GM12892 (cell line): ENCODE measurements around the gene EPAS1.

ENCODE experiments used
- DNase-seq: peaks from one replicate; pipeline ENCODE4 v3.0.0; 2011; ENCODE audit not compliant: insufficient read length
- FAIRE-seq: peaks from 2 replicates; lab custom pipeline; 2011; peaks lifted over from hg19 to GRCh38; lab: Jason Lieb, UNC
- POLR2A ChIP-seq: IDR thresholded peaks from 2 replicates; pipeline ENCODE4 v1.6.1; 2011; ENCODE audit warnings: low read depth, low read length, control low read depth
- POLR2AphosphoS5 ChIP-seq: IDR thresholded peaks from 2 replicates; pipeline ENCODE4 v1.6.1; 2011; ENCODE audit warnings: low read depth, low read length, control low read depth
- TAF1 ChIP-seq: IDR thresholded peaks from 2 replicates; pipeline ENCODE4 v1.6.1; 2011; ENCODE audit warnings: low read depth, mild to moderate bottlenecking, control low read depth, low read length, borderline replicate concordance

EPAS1 gene

GRCh38 chr2:46317094-46317486, 19.9 kb downstream of the EPAS1 start:
- DNase-seq (no peak), FAIRE-seq (no peak)

GRCh38 chr2:46318579-46319460, 21.6 kb downstream of the EPAS1 start:
- no peak for TF ChIP-seq POLR2AphosphoS5
- TF ChIP-seq POLR2A = no peak
- no peak for TF ChIP-seq TAF1
- FAIRE-seq = no peak

More at GRCh38 chr2:46317094-46317486, 19.9 kb downstream of the EPAS1 start:
- TF ChIP-seq POLR2A (no peak), TAF1 (no peak), POLR2AphosphoS5 (no peak)

GRCh38 chr2:46319711-46320110, 22.5 kb downstream of the EPAS1 start:
- no peak for DNase-seq
- TF ChIP-seq POLR2A (no peak), POLR2AphosphoS5 (no peak), TAF1 (no peak)
- FAIRE-seq = no peak

More at GRCh38 chr2:46318579-46319460, 21.6 kb downstream of the EPAS1 start:
- no peak for DNase-seq

GRCh38 chr2:46320141-46320567, 22.9 kb downstream of the EPAS1 start:
- TF ChIP-seq POLR2A (no peak), POLR2AphosphoS5 (no peak), TAF1 (no peak)
- no peak for FAIRE-seq
- DNase-seq = no peak

- DNase-seq (no peak), FAIRE-seq (no peak)
- TF ChIP-seq TAF1 (no peak), POLR2AphosphoS5 (no peak), POLR2A (no peak)
Observed at GRCh38 chr2:46323730-46324129, 26.5 kb downstream of the EPAS1 start.

GRCh38 chr2:46325182-46325928, 28.1 kb downstream of the EPAS1 start:
- no peak for FAIRE-seq
- TF ChIP-seq POLR2A (no peak), POLR2AphosphoS5 (no peak), TAF1 (no peak)
- DNase-seq = no peak

GRCh38 chr2:46326231-46326980, 29.2 kb downstream of the EPAS1 start:
- no peak for FAIRE-seq
- no peak for DNase-seq
- TF ChIP-seq TAF1 (no peak), POLR2A (no peak), POLR2AphosphoS5 (no peak)

- no peak for FAIRE-seq
- TF ChIP-seq POLR2A (no peak), TAF1 (no peak), POLR2AphosphoS5 (no peak)
- DNase-seq = no peak
Observed at GRCh38 chr2:46327627-46328026, 30.4 kb downstream of the EPAS1 start.

GRCh38 chr2:46328291-46328690, 31.1 kb downstream of the EPAS1 start:
- no peak for TF ChIP-seq POLR2A
- no peak for TF ChIP-seq POLR2AphosphoS5
- DNase-seq = no peak
- no peak for FAIRE-seq

- DNase-seq (no peak), FAIRE-seq (no peak)
- TF ChIP-seq POLR2AphosphoS5 (no peak), POLR2A (no peak), TAF1 (no peak)
Observed at GRCh38 chr2:46328829-46329228, 31.6 kb downstream of the EPAS1 start.

- no peak for DNase-seq
- no peak for TF ChIP-seq POLR2A
- no peak for TF ChIP-seq POLR2AphosphoS5
- no peak for TF ChIP-seq TAF1
- no peak for FAIRE-seq
Observed at GRCh38 chr2:46329340-46329739, 32.1 kb downstream of the EPAS1 start.
